Body of pancreas (tissue), 4 donors: ENCODE results near the gene CORIN.

Experiments
- CTCF ChIP-seq, 7 experiments: fragments of 450-650 bp in 4 of 7; fragments of 200-600 bp in 3 of 7; sonication (generic) in 3 of 7; IDR thresholded peaks; one replicate each; pipeline ENCODE4 v1.5.1; 2016 to 2019; ENCODE audit warnings: antibody characterized with exemption in 7 of 7
- POLR2A ChIP-seq, 3 donors: fragments of 450-650 bp; IDR thresholded peaks; one replicate each; pipeline ENCODE4 v1.6.1; 2016; ENCODE audit warnings: antibody characterized with exemption in 3 of 3, mild to moderate bottlenecking in 2 of 3

- TF ChIP-seq CTCF (IDR thresholded peaks at IDR 0.05) = no peak
- no peak for TF ChIP-seq POLR2A (IDR thresholded peaks at IDR 0.05)
Measured at GRCh38 chr4:47717188-47717587, 120.7 kb downstream of the CORIN start.
